ENCODE results near the gene PDE9A. TPM values are rescaled to one million over a fixed set of nuclear protein-coding genes. Genes with fewer than 3 reads are reported as not detected.

The PDE9A gene
- total RNA-seq, 6 experiments from 2014 or later, result not detected

GRCh38 chr21:42645211-42646075 is 8.0 kb upstream of the PDE9A start:
- Mint-ChIP-seq H3K27me3 (ENCODE audit: insufficient read depth) (peaks cover 11% of the 10 kb centered on the region; the same call in 1 of the 2 replicates), H3K9me3 (peaks cover 37% of the 10 kb centered on the region), H3K4me3 (no peak overlapping the region), H3K4me1 (ENCODE audit: low read depth) (no peaks in the 10 kb centered on the region), H3K36me3 (ENCODE audit: low read depth) (no peaks in the 10 kb centered on the region), H3K27ac (no peak overlapping the region)
- no peak for DNase-seq
- no peak for TF ChIP-seq CTCF (IDR thresholded peaks at IDR 0.05)

- Mint-ChIP-seq H3K9me3 (peaks cover 40% of the 10 kb centered on the region), H3K36me3 (ENCODE audit: low read depth) (no peaks in the 10 kb centered on the region), H3K27ac (no peak overlapping the region), H3K4me1 (ENCODE audit: low read depth) (no peaks in the 10 kb centered on the region), H3K4me3 (no peak overlapping the region), H3K27me3 (ENCODE audit: insufficient read depth) (peaks cover 11% of the 10 kb centered on the region; the same call in 1 of the 2 replicates)
- DNase-seq, result no peak
- no peak for TF ChIP-seq CTCF (IDR thresholded peaks at IDR 0.05)
Measured at GRCh38 chr21:42646076-42646825, 7.2 kb upstream of the PDE9A start.

GRCh38 chr21:42646836-42647235 is 6.6 kb upstream of the PDE9A start:
- Mint-ChIP-seq H3K27ac (no peak overlapping the region), H3K27me3 (ENCODE audit: insufficient read depth) (peaks cover 9% of the 10 kb centered on the region; the same call in 1 of the 2 replicates), H3K4me3 (no peak overlapping the region), H3K9me3 (peaks cover 42% of the 10 kb centered on the region), H3K4me1 (ENCODE audit: low read depth) (no peaks in the 10 kb centered on the region), H3K36me3 (ENCODE audit: low read depth) (no peaks in the 10 kb centered on the region)
- TF ChIP-seq CTCF (IDR thresholded peaks at IDR 0.05), result no peak
- DNase-seq, result no peak

GRCh38 chr21:42648606-42649005 is 4.8 kb upstream of the PDE9A start:
- H3K4me1 Mint-ChIP-seq (ENCODE audit: low read depth), result no peaks in the 10 kb centered on the region
- peaks cover 17% of the 10 kb centered on the region for H3K27me3 Mint-ChIP-seq (ENCODE audit: insufficient read depth)
- H3K27ac Mint-ChIP-seq, result no peak overlapping the region
- H3K9me3 Mint-ChIP-seq, result peaks cover 37% of the 10 kb centered on the region
- no peaks in the 10 kb centered on the region for H3K36me3 Mint-ChIP-seq (ENCODE audit: low read depth)
- no peak for TF ChIP-seq CTCF (IDR thresholded peaks at IDR 0.05)
- DNase-seq, result no peak
- no peak overlapping the region for H3K4me3 Mint-ChIP-seq

- Mint-ChIP-seq H3K9me3 (peaks cover 31% of the 10 kb centered on the region), H3K27ac (no peak overlapping the region), H3K36me3 (ENCODE audit: low read depth) (no peaks in the 10 kb centered on the region), H3K4me3 (no peak overlapping the region), H3K27me3 (ENCODE audit: insufficient read depth) (peaks cover 17% of the 10 kb centered on the region), H3K4me1 (ENCODE audit: low read depth) (no peaks in the 10 kb centered on the region)
- TF ChIP-seq CTCF (IDR thresholded peaks at IDR 0.05), result no peak
- no peak for DNase-seq
Measured at GRCh38 chr21:42649122-42650032, 4.0 kb upstream of the PDE9A start.
